Urothelium cell line (cell line): ENCODE results near the gene SUSD3.
"Not testable (repeated sequence)": the region's sequence is repeated elsewhere in the genome, so short reads cannot be mapped to it uniquely, and the experiment has no call there.

Experiments
- DNase-seq: peaks from one replicate; pipeline ENCODE4 v3.0.0; 2011; ENCODE audit warnings: low spot score, mixed read lengths
- FAIRE-seq: peaks from 2 replicates; lab custom pipeline; 2011; peaks lifted over from hg19 to GRCh38; lab: Jason Lieb, UNC

SUSD3 gene

DNA sequence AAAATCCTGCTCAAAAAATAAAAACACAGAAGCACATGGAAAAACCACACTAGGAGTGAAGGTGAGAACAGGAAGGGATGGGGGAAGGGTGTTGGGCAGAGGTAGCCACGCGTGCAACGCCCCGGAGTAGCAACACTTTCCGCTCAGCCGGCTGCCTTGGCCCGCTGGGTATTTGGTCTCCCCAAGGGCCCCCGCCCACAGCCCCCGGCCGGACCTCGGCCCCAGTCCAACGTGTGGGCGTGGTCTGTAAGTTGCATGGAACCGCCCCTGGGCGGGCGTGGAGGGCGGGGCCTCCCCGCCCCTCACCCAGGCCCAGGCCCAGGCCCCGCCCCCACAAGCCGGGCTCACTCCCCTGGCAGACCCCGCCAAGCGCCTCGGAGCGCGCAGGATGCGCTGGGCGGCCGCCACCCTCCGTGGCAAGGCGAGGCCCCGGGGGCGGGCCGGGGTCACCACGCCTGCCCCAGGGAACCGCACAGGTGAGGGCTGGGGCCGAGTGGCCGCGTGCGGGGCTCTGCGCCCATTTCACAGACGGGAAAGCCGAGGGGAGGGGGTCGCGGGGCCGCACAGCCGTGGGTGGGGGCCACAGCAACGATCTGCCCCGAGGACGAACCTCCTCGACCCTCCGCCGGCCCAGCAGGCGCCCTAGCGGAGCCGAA, at the start of gene SUSD3:
Gene SUSD3 (plus strand): TSS at position 347 of the 656 bp plus-strand sequence. CDS start 42 bp downstream, at position 389.
- FAIRE-seq (no peak), DNase-seq (no peak)

DNA sequence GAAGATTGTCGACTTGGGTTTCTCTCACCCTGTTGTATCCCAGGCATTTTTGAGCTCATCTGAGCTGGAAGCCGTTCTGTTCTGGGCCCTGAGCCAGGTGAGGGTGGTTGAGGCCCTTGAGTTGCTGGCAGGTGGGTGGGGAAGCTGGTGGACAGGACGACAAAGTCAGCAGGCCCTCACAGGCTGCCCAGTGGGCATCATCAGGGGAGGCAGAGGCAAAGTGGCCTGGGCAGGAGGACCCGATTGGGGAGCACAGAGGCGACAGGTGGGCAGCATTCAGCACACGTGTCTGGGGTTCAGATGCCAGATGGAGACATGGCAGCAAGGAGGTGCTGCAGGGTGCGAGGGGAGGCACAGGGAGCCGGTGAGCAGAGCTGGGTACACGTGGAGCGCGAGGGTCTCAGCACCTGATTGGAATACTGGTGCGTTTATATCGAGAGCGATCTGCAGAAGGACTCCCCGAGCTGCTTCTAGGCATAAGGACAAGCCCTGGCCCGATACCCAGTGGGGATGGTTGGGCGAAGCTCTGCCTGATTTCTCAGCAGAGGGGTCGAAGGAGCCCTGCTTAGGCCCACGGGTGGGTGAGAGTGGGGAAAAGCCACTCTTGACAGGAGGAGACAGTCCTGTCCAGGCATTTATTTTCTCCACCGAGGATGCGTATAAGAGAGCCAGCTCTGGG, 49.0 kb upstream of the SUSD3 start:
- no peak for DNase-seq
- FAIRE-seq = no peak

DNA sequence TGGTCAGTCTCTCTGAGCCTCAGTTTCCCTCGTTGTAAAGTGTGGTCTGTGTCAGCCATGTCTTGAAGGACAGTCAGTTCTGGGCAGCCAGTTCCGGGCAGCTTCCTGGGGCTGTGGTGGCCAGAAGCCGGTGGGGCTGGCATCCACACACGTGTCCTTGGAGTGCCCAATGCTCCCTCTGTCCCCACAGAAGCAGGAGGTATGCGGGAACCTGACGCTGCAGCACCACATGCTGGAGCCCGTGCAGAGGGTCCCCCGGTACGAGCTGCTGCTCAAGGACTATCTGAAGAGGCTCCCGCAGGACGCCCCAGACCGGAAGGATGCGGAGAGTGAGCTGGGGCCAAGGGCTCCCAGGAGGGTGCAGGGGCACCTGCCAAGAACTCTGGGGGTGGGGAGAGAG, 48.4 kb upstream of the SUSD3 start:
- FAIRE-seq (no peak), DNase-seq (no peak)

DNA sequence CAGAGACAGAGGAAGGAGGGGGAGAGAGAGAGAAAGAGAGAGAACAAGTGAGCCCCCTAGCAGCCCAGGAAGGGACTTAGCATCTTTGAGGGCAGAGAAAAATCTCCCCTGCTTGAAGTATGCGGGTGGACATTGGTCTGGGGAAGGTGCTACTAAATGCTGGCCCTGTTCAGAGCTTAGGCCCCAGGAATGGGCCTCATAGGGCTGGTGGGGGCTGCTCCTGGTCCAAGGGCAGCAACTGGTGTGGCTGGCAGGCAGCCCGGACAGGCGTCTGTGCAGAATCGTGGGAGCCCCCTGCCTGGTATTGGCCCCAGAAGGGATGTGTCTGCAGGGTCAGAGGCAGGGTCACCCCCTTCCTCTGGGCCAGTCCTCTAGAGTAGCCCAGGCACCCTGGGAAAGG, 47.8 kb upstream of the SUSD3 start:
- no peak for DNase-seq
- FAIRE-seq = no peak

DNA sequence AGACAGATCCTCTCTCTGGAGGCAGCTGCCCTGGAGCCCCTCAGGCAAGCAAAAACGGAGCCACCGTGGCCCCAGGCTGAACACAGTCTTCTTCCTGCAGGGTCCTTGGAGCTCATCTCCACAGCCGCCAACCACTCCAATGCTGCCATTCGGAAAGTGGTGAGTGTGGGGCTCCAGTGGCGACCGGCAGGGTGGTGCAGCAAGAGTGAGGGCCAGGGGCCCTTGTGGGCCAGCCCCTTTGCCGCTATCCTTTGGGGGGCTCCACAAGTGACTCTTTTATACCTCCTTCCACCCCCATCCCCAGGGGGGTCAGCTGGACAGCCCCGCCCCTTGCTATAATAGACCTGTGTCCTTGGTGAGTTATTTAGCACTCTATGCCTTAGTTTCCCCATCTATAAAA, 47.4 kb upstream of the SUSD3 start:
- DNase-seq = no peak

DNA sequence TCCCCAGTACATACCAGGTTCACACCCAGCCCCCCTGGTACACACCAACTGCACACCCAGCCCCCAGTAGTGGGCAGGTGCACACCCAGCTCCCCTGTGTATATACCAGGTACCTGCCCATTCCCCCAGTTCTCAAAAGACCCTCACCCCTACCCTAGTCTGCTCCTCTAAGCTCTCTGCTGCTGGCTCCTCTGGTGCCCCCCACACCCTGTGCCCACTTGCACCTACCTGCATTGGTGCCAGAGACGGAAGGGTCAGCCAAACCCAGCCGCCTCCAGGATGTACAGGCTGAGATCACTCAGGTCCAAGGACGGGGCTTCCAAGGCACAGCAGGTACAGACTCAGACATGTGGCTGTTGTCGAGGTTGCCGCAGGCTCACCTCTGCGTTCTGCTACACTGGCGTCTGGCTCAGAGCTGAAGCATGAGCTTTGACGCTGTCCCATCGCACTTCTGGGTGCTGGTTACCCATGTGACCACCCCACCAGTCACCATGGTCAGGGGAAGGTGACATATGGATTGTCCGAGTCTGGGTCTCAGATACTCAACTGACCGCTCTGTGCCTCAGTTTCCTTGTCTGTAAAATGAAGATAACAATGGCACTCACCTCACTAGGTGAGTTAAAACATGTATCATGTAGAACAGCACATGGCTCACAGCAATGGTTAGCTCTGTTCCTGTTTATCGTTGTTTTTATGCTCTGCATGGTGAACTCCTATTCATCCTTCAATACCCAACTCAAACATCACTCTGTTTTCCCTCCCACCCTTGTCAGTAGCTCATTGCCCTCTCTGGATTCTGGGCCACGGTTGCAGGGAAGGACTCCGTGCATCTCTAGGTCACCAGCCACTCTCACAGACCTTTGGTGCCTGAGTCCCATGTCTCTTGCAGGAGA, 45.3 kb upstream of the SUSD3 start:
- no peak for DNase-seq
- FAIRE-seq = no peak

More for the DNA sequence above, 47.4 kb upstream of the SUSD3 start:
- no peak for FAIRE-seq

DNA sequence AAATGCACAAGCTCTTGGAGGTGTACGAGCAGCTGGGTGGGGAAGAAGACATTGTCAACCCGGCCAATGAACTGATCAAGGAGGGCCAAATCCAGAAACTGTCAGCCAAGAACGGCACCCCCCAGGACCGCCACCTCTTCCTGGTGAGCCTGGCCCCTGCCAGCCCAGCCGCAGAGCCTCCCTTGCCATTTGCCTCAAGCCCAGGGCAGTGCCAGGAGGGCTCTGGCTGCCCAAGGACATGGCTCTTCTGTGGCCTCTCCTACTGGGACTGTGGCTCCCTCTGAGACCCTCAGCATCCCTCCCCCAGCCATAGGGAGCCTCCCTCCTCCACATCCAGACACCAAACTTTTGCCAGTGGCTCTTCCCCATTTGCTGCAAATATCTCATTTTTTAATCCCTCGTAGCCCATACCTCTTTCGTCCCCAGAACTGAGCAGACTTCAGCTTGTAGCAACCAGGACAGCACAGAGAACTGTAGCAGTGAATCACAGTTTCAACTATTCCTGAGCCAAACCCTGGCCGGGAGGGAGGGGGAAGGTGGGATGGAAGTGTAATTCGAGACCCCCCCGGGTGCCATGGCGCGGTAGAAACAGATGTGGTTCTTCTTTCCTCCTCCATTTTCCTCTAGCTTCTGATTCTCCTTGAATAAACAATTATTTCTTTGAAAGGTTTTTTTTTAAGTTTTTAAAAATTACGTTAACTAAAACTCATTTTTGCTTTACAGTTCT, 44.5 kb upstream of the SUSD3 start:
- FAIRE-seq (no peak), DNase-seq (no peak)

DNA sequence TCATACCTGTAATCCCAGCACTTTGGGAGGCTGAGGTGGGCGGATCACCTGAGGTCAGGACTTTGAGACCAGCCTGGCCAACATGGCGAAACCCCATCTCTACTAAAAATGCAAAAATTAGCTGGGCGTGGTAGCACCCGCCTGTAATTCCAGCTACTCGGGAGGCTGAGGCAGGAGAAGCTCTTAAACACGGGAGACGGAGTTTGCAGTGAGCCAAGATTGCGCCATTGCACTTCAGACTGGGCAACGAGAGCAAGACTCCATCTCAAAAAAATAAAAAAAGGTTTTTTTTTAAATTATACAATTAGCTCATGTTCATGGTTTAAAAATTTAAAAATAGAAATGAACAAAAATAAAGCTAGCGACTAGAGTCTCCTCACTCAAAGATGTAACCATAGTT, 43.3 kb upstream of the SUSD3 start:
- not testable (repeated sequence) for DNase-seq, FAIRE-seq

DNA sequence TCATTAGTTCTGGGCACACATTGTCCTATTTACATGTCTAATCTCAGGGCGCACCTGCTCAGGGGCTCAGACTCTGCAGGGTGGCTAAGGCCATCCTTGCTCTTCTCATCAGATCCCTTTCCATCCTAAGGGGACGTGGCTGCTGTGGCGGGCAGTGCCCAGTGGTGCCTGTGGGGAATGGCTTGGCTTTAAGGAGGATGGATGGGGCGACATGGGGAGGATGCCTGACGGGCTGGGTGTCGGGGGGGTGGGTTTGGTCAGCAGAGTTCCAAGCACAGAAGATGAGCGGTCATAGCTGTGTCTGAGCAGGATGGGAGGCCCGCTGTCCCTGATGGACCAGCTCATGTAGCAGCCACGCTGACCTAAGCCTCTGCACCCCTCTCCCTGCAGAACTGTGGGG, 40.9 kb upstream of the SUSD3 start:
- FAIRE-seq = no peak
- no peak for DNase-seq

DNA sequence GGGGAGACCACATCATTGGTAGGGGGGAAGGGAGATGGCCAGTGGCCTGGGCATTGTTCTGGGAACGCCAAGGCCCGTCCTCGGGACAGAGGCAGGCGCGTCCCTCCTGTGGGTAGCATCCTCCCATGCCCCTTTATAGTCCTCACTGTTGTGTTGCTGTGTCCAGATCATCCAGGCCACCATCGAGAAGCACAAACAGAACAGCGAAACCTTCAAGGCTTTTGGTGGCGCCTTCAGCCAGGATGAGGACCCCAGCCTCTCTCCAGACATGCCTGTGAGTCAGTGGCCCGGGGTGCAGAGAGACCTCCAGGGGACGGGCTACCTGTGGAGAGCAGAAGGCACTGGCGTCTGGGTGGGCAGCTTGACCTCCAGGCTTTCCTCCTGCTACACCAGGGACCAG, 38.4 kb upstream of the SUSD3 start:
- DNase-seq = no peak
- FAIRE-seq = no peak

DNA sequence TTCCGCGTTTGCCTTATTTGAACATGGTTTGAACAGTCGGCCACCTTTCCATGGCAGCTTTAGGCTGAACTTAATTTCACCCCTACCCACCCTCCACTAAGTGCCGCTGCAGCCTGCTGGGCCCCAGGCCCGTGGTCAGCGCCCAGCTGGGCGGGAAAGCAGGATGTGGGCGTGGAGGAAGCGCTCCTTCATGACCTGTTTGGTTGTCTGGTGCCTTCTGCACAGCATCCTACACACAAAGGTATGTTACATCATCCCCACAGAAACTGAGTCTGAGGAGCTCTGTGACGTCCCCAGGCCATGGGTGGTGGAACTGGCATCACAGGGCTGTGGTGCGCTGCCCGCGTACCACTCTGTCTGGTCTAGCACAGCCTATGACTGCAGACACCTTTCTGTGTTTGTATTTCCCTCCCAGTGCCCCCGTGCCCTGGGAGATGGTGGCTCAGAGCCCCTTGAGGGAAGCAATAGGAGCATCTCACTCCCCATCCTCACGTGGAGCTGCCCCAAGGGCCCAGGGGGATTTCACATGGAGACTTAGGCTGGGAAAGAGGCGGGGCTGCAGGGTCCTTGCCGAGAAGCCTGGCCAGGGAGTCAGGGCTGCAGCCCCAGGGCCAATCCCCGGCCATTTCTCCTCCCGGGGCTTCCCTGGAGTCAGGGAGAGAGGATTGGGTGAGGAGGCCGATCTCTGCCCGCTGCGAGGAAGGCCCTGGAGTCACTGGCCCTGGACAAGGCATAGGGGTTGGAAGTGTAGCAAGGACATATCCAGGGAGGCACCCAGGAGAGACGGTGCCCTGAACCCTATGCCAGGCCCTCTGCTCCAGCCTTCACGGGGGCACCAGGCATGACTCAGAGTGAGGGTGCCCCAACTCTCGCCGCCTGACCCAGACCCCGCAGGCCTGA, 37.5 kb upstream of the SUSD3 start:
- FAIRE-seq (no peak), DNase-seq (no peak)

DNA sequence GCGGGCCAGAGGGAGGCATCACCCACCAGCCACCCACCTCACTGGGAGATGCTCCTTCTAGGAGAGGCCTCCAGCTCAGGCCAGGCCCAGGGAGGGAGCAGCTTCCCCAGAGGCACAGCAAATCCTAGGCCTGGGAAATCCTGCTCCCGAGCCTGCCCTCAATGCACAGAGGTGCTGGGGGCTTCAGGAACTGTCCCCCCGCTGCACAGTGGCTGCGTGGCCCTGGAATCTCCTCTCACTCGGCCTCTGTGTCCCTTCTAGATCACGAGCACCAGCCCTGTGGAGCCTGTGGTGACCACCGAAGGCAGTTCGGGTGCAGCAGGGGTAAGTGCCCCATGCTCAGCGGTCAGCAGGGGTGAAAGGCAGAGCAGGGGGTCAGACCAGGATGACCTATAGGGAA, 36.4 kb upstream of the SUSD3 start:
- FAIRE-seq = no peak
- DNase-seq = no peak

DNA sequence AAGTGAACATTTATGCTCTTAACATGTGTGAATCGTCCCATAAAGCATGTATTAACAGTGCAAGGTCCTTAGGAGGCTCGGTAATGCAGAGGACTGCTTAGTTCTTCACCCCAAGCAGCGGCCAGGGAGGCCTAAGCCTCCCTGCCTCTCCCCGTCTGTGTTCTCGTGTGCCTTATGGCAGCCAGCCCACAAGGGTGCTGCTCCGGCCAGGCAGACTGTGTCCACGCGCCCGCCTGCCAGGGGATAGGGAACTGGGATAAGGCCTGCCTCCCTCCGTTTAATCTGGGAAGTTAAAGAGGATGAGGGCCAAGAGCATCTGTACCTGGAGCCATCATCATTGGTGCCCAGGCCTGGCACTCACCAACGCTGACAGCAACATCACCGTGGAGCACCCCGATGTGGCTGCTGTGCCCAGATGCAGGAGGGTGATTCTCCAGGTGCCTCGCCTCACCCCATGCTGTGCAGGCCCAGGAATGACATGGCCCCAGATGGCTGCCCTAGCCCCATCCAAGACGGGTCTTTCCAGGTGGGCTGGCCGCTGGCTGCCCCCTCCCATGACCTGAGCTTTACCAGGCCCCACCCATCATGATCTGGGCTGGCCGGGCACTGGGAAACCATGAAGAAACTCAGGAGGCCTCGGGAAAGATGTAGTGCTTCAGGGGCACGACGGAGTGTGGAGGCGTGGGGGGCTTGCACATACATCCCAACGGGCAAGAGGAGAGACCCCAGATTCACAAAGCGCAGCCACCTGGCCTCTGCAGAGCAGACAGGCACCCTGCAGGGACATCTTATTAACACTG, 35.6 kb upstream of the SUSD3 start:
- DNase-seq = no peak
- FAIRE-seq = no peak

DNA sequence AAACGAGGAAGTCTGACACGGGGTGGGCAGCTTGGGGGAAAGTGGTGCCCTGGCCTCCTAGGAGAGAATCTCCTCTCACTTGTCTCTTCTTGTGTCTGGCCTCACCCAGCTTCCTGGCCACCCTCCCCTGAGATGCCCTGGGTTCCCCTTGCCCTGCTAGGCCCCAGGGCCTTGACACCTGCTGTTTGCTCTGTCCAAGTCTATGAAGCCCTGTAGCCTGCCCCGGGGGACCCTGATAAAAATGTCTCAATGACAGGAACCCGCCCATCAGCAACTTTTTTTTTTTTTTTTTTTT, 35.0 kb upstream of the SUSD3 start:
- FAIRE-seq = no peak

DNA sequence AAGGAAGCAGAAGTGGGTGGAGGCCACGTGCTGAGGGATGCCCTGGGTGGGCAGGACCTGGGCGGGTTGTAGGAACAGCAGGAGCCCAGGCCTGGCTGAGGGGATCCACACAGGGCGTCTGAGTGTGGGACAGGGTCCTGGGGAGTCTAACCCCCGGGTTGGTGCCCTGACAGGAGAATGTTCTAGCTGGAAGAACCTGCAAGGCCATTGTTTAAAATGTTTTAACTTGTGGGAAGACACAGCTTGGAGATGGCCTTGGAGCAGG, 33.9 kb upstream of the SUSD3 start:
- FAIRE-seq (no peak), DNase-seq (no peak)

More for the DNA sequence above, 35.0 kb upstream of the SUSD3 start:
- DNase-seq = no peak

DNA sequence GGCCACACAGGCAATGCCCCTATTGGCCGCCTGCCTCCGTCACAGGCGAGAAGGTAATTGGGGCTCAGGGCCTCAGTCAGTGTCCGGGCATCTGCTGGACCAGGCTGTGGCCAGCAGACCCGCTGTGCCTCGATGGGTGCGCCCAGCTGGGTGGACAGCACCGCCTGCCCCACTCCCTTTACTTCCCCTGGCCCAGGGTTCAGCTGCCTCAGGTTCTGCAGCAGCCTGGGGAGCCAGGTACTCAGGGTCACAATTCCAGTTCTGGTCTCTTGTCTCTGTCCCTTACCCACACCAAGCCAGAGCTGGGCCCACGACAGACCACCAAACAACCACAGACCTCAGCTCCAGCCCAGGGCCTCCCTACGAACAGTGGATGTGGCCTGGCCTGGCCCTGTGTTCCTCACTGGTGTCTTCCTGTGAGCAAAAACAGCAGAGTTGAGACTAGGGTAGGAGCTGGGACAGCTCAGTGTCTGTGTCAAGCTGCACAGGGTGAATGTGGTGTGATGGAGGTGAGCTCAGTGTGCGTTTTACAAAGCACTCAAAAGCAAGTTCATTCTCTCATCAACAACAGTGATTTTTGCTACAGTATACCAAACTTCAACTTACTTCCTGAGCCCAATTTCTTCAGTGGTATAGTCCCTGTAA, 33.4 kb upstream of the SUSD3 start:
- FAIRE-seq = no peak
- DNase-seq = no peak

DNA sequence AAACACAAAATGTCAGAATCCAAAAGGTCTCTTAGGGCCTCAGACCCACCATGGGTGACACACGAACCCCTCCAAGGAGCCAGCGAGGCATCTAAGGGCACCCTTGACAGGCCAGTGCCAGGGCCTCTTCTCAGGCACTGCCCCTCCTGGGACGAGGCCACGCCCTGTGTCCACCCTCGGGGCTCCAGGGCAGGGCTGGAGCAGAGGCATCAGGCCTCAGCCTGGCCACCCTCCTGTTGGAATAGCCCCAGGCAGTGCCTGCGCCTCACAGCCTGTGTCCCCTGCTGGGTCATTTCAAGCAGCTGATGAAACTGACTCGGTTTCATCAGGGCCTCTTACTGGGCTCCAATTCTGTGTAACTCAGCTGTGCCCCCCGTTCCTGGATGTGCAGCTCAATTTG, 32.8 kb upstream of the SUSD3 start:
- DNase-seq (no peak), FAIRE-seq (no peak)

DNA sequence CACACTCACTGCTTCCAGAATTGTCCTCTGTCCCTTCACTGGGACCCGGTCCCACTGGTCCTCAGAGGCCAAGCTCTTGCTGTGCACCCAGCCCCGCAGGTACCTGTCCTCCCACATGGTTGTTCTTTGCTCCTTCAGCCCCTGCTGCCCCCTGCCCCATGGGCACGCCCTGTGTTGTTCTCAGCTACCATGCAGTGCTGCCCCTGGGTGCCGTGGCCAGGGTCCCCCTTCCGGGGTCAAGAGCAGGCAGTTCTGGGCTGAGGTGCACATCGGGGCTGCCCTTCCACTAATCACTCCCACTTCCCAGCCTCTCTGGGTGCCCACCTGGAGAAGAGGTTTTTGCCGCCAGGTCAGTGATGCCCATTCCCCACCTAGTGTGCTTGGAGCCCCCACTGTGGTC, 31.9 kb upstream of the SUSD3 start:
- DNase-seq (no peak), FAIRE-seq (no peak)

DNA sequence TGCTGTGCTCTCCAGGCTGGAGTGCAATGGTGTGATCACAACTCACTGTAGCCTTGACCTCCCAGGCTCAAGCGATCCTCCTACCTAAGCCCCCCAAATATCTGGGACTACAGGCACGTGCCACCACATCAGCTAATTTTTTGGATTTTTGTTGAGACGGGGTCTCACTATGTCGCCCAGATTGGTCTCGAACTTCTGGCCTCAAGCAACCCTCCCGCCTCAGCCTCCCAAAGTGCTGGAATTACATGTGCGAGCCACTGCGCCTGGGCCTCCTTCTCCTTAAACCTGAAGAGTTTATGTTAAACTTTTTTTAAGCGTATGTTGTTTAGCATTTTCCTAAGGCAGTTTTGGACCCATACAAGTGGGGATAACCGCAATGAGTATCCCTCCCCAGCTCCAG, 30.8 kb upstream of the SUSD3 start:
- FAIRE-seq (no peak), DNase-seq (no peak)
